Stimulated activated CD4-positive, alpha-beta T cell treated with anti-CD3 and anti-CD28 coated beads, Interleukin-1b, Interleukin-23, amount 100 ng/mL, for 48 hours (primary cell): Measurements from ENCODE around the gene MED13L.

Experiments used
- DNase-seq: peaks from one replicate; pipeline ENCODE4 v3.0.0-alpha.2; 2020

MED13L gene

GRCh38 chr12:116277467-116278278 lies at the start of gene MED13L:
MED13L (minus strand) TSS chr12:116277693; CDS start chr12:116277131, 562 bp downstream.
- peak; percentile 84 for DNase-seq

GRCh38 chr12:116325336-116325664 lies 47.8 kb upstream of the MED13L start:
- no peak for DNase-seq

GRCh38 chr12:116324654-116325335 lies 47.3 kb upstream of the MED13L start:
- no peak for DNase-seq

GRCh38 chr12:116323406-116324386 lies 46.2 kb upstream of the MED13L start:
- no peak for DNase-seq

- DNase-seq: no peak
Observed at GRCh38 chr12:116321913-116322312, 44.4 kb upstream of the MED13L start.

- DNase-seq: no peak
Observed at GRCh38 chr12:116320791-116321217, 43.3 kb upstream of the MED13L start.

GRCh38 chr12:116319898-116320621 lies 42.6 kb upstream of the MED13L start:
- DNase-seq: peak; percentile 29

- no peak for DNase-seq
Observed at GRCh38 chr12:116319233-116319897, 41.9 kb upstream of the MED13L start.

- no peak for DNase-seq
Observed at GRCh38 chr12:116318576-116319232, 41.2 kb upstream of the MED13L start.

- no peak for DNase-seq
Observed at GRCh38 chr12:116317986-116318575, 40.6 kb upstream of the MED13L start.

GRCh38 chr12:116317139-116317538 lies 39.6 kb upstream of the MED13L start:
- no peak for DNase-seq

GRCh38 chr12:116314477-116314876 lies 37.0 kb upstream of the MED13L start:
- DNase-seq: no peak

GRCh38 chr12:116313194-116313927 lies 35.9 kb upstream of the MED13L start:
- DNase-seq: no peak

GRCh38 chr12:116310082-116310481 lies 32.6 kb upstream of the MED13L start:
- no peak for DNase-seq

- DNase-seq: no peak
Observed at GRCh38 chr12:116309343-116309742, 31.9 kb upstream of the MED13L start.

- no peak for DNase-seq
Observed at GRCh38 chr12:116308647-116309046, 31.2 kb upstream of the MED13L start.

- DNase-seq: no peak
Observed at GRCh38 chr12:116306968-116307367, 29.5 kb upstream of the MED13L start.

GRCh38 chr12:116306506-116306905 lies 29.0 kb upstream of the MED13L start:
- DNase-seq: no peak

- no peak for DNase-seq
Observed at GRCh38 chr12:116304621-116305020, 27.1 kb upstream of the MED13L start.

GRCh38 chr12:116303929-116304328 lies 26.4 kb upstream of the MED13L start:
- no peak for DNase-seq
